Mammary epithelial cell (primary cell): ENCODE data around the gene SNRNP40.

Source experiments
- EZH2 ChIP-seq: IDR thresholded peaks from 2 replicates; pipeline ENCODE4 v1.6.1; 2012; ENCODE audit warnings: low read length, inconsistent platforms, borderline replicate concordance
- TF ChIP-seq, protein P1 (sequence below), 2 donors: IDR thresholded peaks in 1 of 2; conservative IDR thresholded peaks in 1 of 2; 2 replicates each; pipeline ENCODE4 v1.5.1; 2011 to 2012; ENCODE audit warnings: inconsistent platforms in 2 of 2, low read length in 2 of 2, mild to moderate bottlenecking in 2 of 2, control low read depth in 1 of 2, low read depth in 1 of 2; ENCODE audit not compliant: insufficient read depth in 1 of 2; ENCODE audit errors: extremely low read depth in 1 of 2

- no peak for TF ChIP-seq EZH2
- TF ChIP-seq, protein P1, sequence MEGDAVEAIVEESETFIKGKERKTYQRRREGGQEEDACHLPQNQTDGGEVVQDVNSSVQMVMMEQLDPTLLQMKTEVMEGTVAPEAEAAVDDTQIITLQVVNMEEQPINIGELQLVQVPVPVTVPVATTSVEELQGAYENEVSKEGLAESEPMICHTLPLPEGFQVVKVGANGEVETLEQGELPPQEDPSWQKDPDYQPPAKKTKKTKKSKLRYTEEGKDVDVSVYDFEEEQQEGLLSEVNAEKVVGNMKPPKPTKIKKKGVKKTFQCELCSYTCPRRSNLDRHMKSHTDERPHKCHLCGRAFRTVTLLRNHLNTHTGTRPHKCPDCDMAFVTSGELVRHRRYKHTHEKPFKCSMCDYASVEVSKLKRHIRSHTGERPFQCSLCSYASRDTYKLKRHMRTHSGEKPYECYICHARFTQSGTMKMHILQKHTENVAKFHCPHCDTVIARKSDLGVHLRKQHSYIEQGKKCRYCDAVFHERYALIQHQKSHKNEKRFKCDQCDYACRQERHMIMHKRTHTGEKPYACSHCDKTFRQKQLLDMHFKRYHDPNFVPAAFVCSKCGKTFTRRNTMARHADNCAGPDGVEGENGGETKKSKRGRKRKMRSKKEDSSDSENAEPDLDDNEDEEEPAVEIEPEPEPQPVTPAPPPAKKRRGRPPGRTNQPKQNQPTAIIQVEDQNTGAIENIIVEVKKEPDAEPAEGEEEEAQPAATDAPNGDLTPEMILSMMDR (conservative IDR thresholded peaks at IDR 0.05 in 1 of 2, IDR thresholded peaks at IDR 0.05 in 1 of 2; ENCODE audit: extremely low read depth in 1 of 2, insufficient read depth in 1 of 2, low read depth in 1 of 2, low read length in 2 of 2): no peak
Measured at GRCh38 chr1:31230378-31230777, 66.2 kb downstream of the SNRNP40 start.
